ENCODE data around the gene PDE8B. TPM values are rescaled to one million over a fixed set of nuclear protein-coding genes. Genes with fewer than 3 reads are reported as not detected.
A peak's percentile ranks its signal among the peaks of the same experiment; 100 is the strongest.

The PDE8B gene
- total RNA-seq, 1 experiment from 2014 or later = 0.07 TPM

DNA sequence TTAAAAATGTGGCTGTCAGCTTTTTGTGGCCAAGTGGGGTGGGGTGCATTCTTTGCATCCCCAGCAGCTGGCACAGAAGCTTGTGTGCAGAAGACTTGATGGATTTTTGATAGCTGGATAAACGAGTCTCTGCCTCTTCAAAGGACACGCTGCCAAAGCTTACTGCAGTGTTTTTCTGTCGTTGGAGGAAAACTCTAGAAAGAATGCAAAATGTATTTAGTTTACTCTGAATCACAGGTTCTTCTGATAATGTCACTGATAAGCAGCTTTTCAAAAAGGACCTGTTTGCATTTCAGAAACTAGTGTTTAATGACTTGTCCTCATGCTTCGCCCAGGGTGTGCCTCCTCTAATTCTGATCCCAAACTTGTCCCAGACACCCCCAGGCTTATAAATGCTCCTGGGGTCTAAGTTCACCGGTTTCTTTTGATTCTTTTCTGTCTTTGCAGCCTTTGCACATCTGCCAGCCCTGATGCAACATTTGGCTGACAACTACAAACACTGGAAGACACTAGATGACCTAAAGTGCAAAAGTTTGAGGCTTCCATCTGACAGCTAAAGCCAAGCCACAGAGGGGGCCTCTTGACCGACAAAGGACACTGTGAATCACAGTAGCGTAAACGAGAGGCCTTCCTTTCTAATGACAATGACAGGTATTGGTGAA lies 215.6 kb downstream of the PDE8B start:
- Histone ChIP-seq H2BK15ac (ENCODE audit: low read depth, low read length) (no peak overlapping the region), H2AK5ac (ENCODE audit: insufficient read length, low read length) (no peak overlapping the region), H3K18ac (ENCODE audit: insufficient read length, low read depth, low read length) (no peak overlapping the region), H3K79me2 (ENCODE audit: insufficient read depth, low read length) (no peaks in the 10 kb centered on the region), H3K27ac (ENCODE audit: insufficient read length, low read depth, low read length) (no peak overlapping the region), H4K5ac (ENCODE audit: insufficient read length, low read depth, low read length) (no peak overlapping the region), H3K4me2 (ENCODE audit: insufficient read depth, insufficient read length, low read length) (no peak overlapping the region), H3K4ac (ENCODE audit: low read depth, low read length) (no peak overlapping the region), H2AFZ (ENCODE audit: low read length) (no peak overlapping the region), H2BK20ac (ENCODE audit: low read depth, low read length, poor library complexity, severe bottlenecking) (no peak overlapping the region), H3K23me2 (ENCODE audit: insufficient read length, low read depth, low read length, poor library complexity, severe bottlenecking) (no peaks in the 10 kb centered on the region), H3K4me1 (ENCODE audit: insufficient read depth, low read length) (no peaks in the 10 kb centered on the region), H4K8ac (replicated peaks; ENCODE audit: insufficient read length, low read depth, low read length) (no peak overlapping the region), H3K23ac (ENCODE audit: insufficient read length, low read depth, low read length) (no peak overlapping the region), H2BK5ac (ENCODE audit: insufficient read length, low read length) (no peak overlapping the region), H3K14ac (ENCODE audit: insufficient read depth, low read length) (no peak overlapping the region), H3K9ac (ENCODE audit: extremely low read depth, insufficient read length, low read length) (no peak overlapping the region), H3K56ac (ENCODE audit: insufficient read length, low read depth, low read length) (no peak overlapping the region), H2BK12ac (ENCODE audit: insufficient read length, low read depth, low read length) (no peak overlapping the region), H3K27me3 (ENCODE audit: insufficient read depth, low read length) (no peaks in the 10 kb centered on the region), H3K79me1 (ENCODE audit: insufficient read depth, low read depth, low read length, poor library complexity, severe bottlenecking) (no peaks in the 10 kb centered on the region), H4K91ac (ENCODE audit: insufficient read length, low read depth, low read length) (no peak overlapping the region), H3T11ph (ENCODE audit: low read length) (no peak overlapping the region), H4K20me1 (ENCODE audit: control insufficient read depth, insufficient read depth, insufficient read length) (no peaks in the 10 kb centered on the region), H2BK120ac (ENCODE audit: low read depth, low read length, poor library complexity, severe bottlenecking) (no peak overlapping the region), H3K9me3 (ENCODE audit: control insufficient read depth, low read depth, low read length) (no peaks in the 10 kb centered on the region)
- TF ChIP-seq, protein P1, sequence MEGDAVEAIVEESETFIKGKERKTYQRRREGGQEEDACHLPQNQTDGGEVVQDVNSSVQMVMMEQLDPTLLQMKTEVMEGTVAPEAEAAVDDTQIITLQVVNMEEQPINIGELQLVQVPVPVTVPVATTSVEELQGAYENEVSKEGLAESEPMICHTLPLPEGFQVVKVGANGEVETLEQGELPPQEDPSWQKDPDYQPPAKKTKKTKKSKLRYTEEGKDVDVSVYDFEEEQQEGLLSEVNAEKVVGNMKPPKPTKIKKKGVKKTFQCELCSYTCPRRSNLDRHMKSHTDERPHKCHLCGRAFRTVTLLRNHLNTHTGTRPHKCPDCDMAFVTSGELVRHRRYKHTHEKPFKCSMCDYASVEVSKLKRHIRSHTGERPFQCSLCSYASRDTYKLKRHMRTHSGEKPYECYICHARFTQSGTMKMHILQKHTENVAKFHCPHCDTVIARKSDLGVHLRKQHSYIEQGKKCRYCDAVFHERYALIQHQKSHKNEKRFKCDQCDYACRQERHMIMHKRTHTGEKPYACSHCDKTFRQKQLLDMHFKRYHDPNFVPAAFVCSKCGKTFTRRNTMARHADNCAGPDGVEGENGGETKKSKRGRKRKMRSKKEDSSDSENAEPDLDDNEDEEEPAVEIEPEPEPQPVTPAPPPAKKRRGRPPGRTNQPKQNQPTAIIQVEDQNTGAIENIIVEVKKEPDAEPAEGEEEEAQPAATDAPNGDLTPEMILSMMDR (conservative IDR thresholded peaks at IDR 0.05) = no peak
- no peak overlapping the region for H3K4me3 Mint-ChIP-seq
- H3K4me1 Mint-ChIP-seq = peaks cover 0 to 4% of the 10 kb centered on the region in 2 experiments; a peak in 1 of 4 replicates
- 0 out of 7 replicates have a peak overlapping the region, but pooled peaks of 1 of the 3 experiments have one; percentile 32 for H3K27ac Mint-ChIP-seq
- no peaks in the 10 kb centered on the region for H3K27me3 Mint-ChIP-seq (ENCODE audit: low read depth)
- no peak for DNase-seq
- WGBS (ENCODE audit: extremely low coverage, insufficient read length, low lambda C conversion rate) = no CpG with 5 or more reads among the region's 8 CpGs
- H3K36me3 Mint-ChIP-seq (ENCODE audit: insufficient read depth in 1 of 3, low read depth in 3 of 3) = peaks cover 0 to 2% (median 0%) of the 10 kb centered on the region in 3 experiments; a peak in 1 of 7 replicates
- no peaks in the 10 kb centered on the region; a peak in 1 of 5 replicates for H3K9me3 Mint-ChIP-seq
